ENCODE measurements around the gene RAD21L1. TPM values are rescaled to one million over a fixed set of nuclear protein-coding genes. Genes with fewer than 3 reads are reported as not detected.

Gene RAD21L1
- total RNA-seq, 4 donors from 2014 or later: not detected

DNA sequence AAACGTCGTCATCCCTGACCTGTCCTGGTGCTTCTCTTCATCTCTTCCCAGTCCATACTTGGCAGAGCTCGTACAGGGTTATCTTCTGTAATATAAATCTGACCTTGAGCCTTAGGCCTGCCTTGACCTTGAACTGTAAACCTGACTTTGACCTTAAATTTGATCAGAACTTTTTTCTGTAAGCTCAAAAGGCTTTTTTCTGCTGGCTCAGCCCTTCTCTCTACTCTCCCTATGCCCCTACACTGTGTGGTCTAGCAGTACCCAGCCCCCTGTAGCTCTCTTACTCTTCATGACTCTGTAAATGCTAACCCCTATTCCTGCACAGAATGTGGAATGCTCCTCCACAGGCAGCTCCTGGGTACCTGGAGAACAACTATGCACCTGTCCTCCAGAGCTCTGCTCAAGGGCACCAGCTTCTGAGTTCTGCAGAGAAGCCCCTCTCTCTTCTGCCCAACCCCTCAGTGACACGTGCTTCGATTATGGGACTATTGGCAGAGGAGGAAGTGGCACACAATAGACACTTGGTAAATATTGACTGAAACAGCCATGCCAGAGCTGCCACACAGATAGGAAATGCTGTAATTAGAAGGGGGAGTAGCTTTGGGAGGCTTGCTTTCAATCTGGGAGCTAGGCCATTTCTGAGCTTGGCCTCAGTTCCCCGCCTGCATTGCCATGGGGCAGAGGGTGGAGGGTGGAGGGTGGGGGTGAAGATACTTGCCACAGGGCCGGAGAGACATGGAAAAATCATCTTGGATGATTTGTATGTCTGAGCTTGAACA is 55.6 kb downstream of the RAD21L1 start:
- peaks cover 6 to 33% (median 24%) of the 10 kb centered on the region in 4 donors for H3K4me1 ChIP-seq
- peaks cover 0 to 4% (median 0%) of the 10 kb centered on the region in 4 donors for H3K36me3 ChIP-seq
- H3K27ac ChIP-seq (replicated peaks in 1 of 4): peak overlapping the region in 1 of 4 donors; percentile 13
- no peaks in the 10 kb centered on the region for H3K27me3 ChIP-seq
- TF ChIP-seq POLR2AphosphoS5 (IDR thresholded peaks at IDR 0.05) (no peak), POLR2A (IDR thresholded peaks at IDR 0.05; ENCODE audit: low read depth) (no peak), EP300 (IDR thresholded peaks at IDR 0.05) (no peak)
- TF ChIP-seq, protein P1, sequence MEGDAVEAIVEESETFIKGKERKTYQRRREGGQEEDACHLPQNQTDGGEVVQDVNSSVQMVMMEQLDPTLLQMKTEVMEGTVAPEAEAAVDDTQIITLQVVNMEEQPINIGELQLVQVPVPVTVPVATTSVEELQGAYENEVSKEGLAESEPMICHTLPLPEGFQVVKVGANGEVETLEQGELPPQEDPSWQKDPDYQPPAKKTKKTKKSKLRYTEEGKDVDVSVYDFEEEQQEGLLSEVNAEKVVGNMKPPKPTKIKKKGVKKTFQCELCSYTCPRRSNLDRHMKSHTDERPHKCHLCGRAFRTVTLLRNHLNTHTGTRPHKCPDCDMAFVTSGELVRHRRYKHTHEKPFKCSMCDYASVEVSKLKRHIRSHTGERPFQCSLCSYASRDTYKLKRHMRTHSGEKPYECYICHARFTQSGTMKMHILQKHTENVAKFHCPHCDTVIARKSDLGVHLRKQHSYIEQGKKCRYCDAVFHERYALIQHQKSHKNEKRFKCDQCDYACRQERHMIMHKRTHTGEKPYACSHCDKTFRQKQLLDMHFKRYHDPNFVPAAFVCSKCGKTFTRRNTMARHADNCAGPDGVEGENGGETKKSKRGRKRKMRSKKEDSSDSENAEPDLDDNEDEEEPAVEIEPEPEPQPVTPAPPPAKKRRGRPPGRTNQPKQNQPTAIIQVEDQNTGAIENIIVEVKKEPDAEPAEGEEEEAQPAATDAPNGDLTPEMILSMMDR (IDR thresholded peaks at IDR 0.05): no peak
- intact Hi-C loops (cut with DNase I): no loop called here
- 87% methylated on average over 7 of the region's 7 CpGs for whole genome bisulfite sequencing
- no peak for DNase-seq (ENCODE audit: extremely low spot score)
- no peaks in the 10 kb centered on the region for H3K9me3 ChIP-seq
- no peak overlapping the region for H3K4me3 ChIP-seq

DNA sequence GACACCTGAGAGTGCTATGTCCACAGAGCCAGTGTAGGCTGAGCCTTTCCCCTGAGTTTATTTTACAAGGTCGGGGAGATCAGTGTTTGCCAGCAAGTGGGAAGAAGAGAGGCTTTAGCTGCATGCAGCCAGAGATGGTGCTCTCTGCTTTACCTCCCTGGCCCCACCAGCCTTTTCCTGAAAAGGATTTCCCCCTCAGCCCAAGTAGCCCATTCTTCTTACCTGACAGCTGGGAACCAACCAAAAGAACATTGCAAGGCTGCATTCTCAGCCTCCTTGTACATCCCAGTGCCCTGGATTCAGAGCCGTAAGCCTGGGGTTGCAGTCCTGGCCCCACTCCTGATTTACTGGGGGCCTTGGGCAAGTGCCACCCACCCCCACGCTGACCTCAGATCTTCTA is 57.1 kb downstream of the RAD21L1 start:
- intact Hi-C loops (cut with DNase I): no loop called here
- H3K9me3 ChIP-seq: no peaks in the 10 kb centered on the region
- peaks cover 0 to 4% (median under 1%) of the 10 kb centered on the region in 4 donors for H3K36me3 ChIP-seq
- peak overlapping the region in 1 of 4 donors; percentile 22 for H3K27ac ChIP-seq (replicated peaks in 1 of 4)
- peaks cover 6 to 33% (median 24%) of the 10 kb centered on the region in 4 donors for H3K4me1 ChIP-seq
- TF ChIP-seq, protein P1 (IDR thresholded peaks at IDR 0.05): no peak
- TF ChIP-seq POLR2AphosphoS5 (IDR thresholded peaks at IDR 0.05) (no peak), EP300 (IDR thresholded peaks at IDR 0.05) (no peak), POLR2A (IDR thresholded peaks at IDR 0.05; ENCODE audit: low read depth) (no peak)
- H3K27me3 ChIP-seq: no peaks in the 10 kb centered on the region
- no peak for DNase-seq (ENCODE audit: extremely low spot score)
- no peak overlapping the region for H3K4me3 ChIP-seq
- 59% methylated on average over 3 of the region's 3 CpGs for WGBS

DNA sequence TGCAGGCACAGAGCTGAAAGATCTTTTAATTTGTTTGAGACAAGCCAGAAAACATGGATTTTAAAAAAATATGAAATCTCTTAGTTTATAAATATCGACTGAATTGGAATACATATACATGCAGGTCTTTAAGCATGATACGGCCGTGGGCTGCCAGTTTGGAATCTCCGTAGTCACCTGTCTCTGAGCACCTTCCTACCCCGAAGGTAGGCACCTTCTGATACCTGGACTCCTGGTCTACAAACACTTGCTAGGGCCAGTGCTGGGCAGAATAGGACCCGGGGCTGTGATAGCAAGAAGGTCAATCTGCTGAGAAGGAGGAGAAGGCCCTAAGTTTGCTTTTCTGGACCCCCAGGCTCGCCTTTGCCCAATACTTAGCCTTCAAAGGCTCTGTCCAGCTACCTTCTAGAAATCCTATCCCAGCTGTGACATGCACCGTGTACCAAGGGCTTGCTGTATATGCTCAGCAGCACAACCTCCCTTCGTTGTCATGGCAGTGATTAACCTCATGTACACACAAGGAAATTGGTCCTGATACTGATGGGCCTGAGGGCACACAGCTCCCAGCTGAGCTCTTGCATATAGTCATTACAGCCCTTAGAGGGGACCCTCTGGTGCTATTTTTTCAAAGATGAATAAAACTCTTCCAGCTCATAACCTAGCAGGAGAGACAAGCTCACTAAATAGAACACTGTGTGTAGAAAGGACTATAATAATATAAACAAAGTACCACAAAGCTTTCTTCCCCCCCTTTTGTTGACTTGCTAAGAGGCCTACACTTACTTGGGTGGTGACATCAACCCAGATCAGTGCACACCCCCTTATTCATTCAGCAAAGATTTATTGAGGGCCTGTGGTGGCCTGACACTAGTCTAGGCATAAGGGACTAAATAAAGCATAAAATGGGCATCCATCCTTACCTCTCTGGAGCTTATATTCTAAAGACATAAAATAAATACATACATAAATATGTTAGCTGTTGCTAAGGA is 58.0 kb downstream of the RAD21L1 start:
- H3K4me3 ChIP-seq: no peak overlapping the region

DNA sequence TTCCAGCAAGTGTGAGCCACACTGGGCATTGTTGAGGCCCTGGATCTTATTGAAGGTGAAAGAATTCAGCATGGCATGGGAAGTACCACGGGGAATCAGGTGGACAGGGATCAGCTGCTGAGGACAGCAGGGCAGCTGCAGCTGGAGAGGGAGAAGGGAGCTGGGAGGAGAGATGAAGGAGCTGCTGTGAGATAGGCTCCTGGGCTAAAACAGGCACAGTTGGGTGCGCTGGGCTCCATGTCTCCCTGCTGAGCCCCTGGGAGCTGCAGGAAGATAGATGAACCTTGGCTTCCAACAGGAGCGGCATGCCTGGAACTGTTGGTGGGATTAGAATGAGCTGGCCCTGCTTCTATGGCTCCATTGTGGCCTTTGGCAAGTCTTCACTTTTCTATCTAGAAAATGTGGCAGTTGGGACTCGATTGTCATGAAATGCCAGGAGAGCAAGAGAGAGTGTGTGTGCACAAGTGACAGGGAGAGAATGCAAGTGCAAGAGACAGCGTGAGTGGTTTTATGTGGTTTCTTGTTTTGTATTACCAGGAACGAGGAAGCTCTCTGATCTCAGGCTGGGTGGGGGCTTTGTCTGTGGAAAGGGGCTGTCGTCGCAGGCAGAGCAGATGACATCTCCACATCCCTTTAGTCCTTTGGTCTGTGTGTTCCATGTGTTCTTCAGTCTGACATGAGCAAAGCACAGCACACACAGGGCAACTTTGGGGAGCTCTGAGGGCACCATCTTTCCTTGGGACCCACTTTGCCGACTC is 60.6 kb downstream of the RAD21L1 start:
- TF ChIP-seq, protein P1 (IDR thresholded peaks at IDR 0.05): no peak
- no peak for TF ChIP-seq POLR2A (IDR thresholded peaks at IDR 0.05; ENCODE audit: low read depth)
- no peak for TF ChIP-seq EP300 (IDR thresholded peaks at IDR 0.05)
- TF ChIP-seq POLR2AphosphoS5 (IDR thresholded peaks at IDR 0.05): no peak
- H3K4me3 ChIP-seq: no peak overlapping the region
- H3K27me3 ChIP-seq: no peaks in the 10 kb centered on the region
- H3K4me1 ChIP-seq: peaks cover 1 to 19% (median 10%) of the 10 kb centered on the region in 4 donors
- peaks cover 0 to 5% (median 0%) of the 10 kb centered on the region in 4 donors for H3K36me3 ChIP-seq
- intact Hi-C loops (cut with DNase I): no loop called here
- WGBS: 84% methylated on average over 9 of the region's 9 CpGs
- no peaks in the 10 kb centered on the region for H3K9me3 ChIP-seq
- DNase-seq (ENCODE audit: extremely low spot score): no peak
- H3K27ac ChIP-seq (replicated peaks in 1 of 4): no peak overlapping the region

More for the DNA sequence above, 58.0 kb downstream of the RAD21L1 start:
- intact Hi-C loops (cut with DNase I): no loop called here
- WGBS: 80% methylated on average over 9 of the region's 9 CpGs
- peaks cover 0 to 5% (median 2%) of the 10 kb centered on the region in 4 donors for H3K36me3 ChIP-seq
- no peak for DNase-seq (ENCODE audit: extremely low spot score)
- H3K27ac ChIP-seq (replicated peaks in 1 of 4): no peak overlapping the region
- H3K27me3 ChIP-seq: no peaks in the 10 kb centered on the region
- H3K4me1 ChIP-seq: peaks cover 6 to 33% (median 24%) of the 10 kb centered on the region in 4 donors
- no peak for TF ChIP-seq EP300 (IDR thresholded peaks at IDR 0.05)
- no peak for TF ChIP-seq POLR2A (IDR thresholded peaks at IDR 0.05; ENCODE audit: low read depth)
- no peaks in the 10 kb centered on the region for H3K9me3 ChIP-seq

All from esophagus muscularis mucosa (tissue), 4 donors.